Subcutaneous abdominal adipose tissue (tissue), 5 donors: ENCODE measurements around the gene HARS2.
A peak's percentile ranks its signal among the peaks of the same experiment; 100 is the strongest.
"Not testable (repeated sequence)": the region's sequence is repeated elsewhere in the genome, so short reads cannot be mapped to it uniquely, and the experiment has no call there.

ENCODE experiments used
- H3K27ac ChIP-seq: one replicate; pipeline ENCODE4 v1.7.0; 2013; ENCODE audit warnings: low read depth, mild to moderate bottlenecking, inconsistent platforms, low read length, moderate library complexity
- H3K27me3 ChIP-seq, 5 donors: one replicate each; pipeline ENCODE4 v1.7.0; 2013; ENCODE audit warnings: low read length in 5 of 5, inconsistent platforms in 1 of 5; ENCODE audit not compliant: control insufficient read depth in 5 of 5, insufficient read depth in 4 of 5
- H3K36me3 ChIP-seq, 5 donors: one replicate each; pipeline ENCODE4 v1.7.0; 2013; ENCODE audit warnings: low read length in 5 of 5; ENCODE audit not compliant: control insufficient read depth in 5 of 5, insufficient read depth in 5 of 5
- H3K4me1 ChIP-seq, 5 donors: one replicate each; pipeline ENCODE4 v1.7.0; 2013; ENCODE audit warnings: low read length in 5 of 5, mild to moderate bottlenecking in 3 of 5, moderate library complexity in 1 of 5; ENCODE audit not compliant: control insufficient read depth in 5 of 5, insufficient read depth in 5 of 5
- H3K4me3 ChIP-seq, 5 donors: one replicate each; pipeline ENCODE4 v1.7.0; 2013; ENCODE audit warnings: low read length in 5 of 5, low read depth in 1 of 5
- H3K9ac ChIP-seq, 5 donors: one replicate each; pipeline ENCODE4 v1.7.0; 2013; ENCODE audit warnings: low read length in 5 of 5, mild to moderate bottlenecking in 4 of 5, moderate library complexity in 3 of 5
- H3K9me3 ChIP-seq, 5 donors: one replicate each; pipeline ENCODE4 v1.7.0; 2013; ENCODE audit warnings: low read length in 5 of 5; ENCODE audit not compliant: control insufficient read depth in 5 of 5
- donor health status: healthy.
- donor health status: healthy.
- donor health status: healthy.
- donor health status: healthy.
- donor health status: healthy.

HARS2 gene, protein sequence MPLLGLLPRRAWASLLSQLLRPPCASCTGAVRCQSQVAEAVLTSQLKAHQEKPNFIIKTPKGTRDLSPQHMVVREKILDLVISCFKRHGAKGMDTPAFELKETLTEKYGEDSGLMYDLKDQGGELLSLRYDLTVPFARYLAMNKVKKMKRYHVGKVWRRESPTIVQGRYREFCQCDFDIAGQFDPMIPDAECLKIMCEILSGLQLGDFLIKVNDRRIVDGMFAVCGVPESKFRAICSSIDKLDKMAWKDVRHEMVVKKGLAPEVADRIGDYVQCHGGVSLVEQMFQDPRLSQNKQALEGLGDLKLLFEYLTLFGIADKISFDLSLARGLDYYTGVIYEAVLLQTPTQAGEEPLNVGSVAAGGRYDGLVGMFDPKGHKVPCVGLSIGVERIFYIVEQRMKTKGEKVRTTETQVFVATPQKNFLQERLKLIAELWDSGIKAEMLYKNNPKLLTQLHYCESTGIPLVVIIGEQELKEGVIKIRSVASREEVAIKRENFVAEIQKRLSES

DNA sequence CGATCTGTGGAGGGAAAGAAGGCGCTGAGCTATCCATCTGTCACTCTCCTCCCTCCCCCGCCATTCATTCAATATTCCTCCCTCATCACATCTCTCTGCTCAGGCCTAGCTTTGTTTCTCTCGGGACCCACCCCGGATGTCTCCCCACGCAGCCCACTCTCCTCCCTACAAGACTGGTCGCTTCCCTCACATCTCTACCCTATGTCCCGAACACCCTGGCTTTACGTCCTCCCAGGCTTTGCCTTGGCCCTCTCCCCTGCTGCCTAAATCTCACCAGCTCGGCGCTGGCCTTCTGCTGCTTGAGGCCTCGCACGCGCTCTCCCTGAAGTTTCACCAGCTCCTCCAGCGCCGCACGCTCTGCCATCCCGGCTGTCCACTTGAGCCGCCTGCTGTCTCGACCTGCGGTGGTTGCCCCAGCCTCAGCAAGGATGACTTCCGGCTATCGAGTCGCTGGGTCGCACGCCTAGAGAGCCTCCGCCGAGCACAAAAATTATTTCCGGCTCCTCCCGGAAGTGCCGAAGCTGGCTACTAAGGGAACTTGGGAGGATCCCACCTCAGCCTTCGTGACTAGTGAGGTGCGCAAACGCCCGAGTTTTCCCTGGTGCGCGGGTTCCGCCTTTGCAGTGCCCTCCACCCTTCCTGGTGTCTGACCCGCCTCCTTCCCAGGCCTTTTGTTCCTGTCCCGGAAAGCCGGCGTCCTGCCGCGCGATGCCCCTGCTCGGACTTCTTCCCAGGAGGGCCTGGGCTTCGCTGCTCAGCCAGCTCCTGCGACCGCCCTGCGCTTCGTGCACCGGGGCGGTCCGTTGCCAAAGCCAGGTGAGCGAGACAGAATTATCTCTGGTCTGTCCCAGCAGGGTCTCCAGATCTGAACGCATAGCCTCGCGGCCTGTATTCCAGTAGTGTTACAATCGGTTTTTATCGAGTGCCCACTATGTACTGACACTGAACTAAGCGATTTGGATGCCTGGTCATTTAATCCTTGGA is at the start of gene HARS2, which contains the start of gene HARS1:
Gene HARS2, plus strand, starts transcription at position 515 of the 984 bp plus-strand sequence. Its CDS starts 194 bp downstream, at position 709.
Gene HARS1, minus strand, starts transcription at position 430 of the 984 bp plus-strand sequence. Its CDS starts 66 bp downstream, at position 364.
- H3K9me3 ChIP-seq, result no peaks in the 10 kb centered on the region
- H3K27me3 ChIP-seq, result no peaks in the 10 kb centered on the region
- peak within 1 kb of the TSS; percentile 89 for H3K27ac ChIP-seq
- peak within 1 kb of the TSS; percentile 84 to 99 (median 96) for H3K9ac ChIP-seq
- H3K4me1 ChIP-seq, result peaks cover 7 to 35% (median 25%) of the 10 kb centered on the region in 5 donors
- peaks cover 20 to 36% (median 33%) of the 10 kb centered on the region in 5 donors for H3K36me3 ChIP-seq
- H3K4me3 ChIP-seq, result peak within 1 kb of the TSS; percentile 80 to 98 (median 96)

DNA sequence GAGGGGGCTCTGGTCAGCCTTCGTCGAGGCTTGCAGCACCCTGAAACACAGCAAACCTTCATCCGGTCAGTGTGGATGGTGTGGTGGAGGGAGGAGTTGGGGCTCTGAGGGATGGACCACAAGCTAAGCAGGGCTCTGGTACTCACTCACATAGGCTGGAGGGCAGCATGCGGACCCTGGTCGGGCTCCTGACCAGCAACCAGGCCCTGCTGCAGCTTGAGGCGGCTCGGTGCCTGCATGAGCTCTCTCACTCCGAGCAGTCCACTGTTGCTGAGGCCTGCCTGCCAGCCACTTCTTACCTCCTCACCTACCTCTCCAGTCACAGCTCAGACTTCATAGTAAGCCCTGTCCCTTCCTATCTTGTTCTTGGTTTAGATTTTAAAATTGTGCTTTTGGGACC is 49.5 kb upstream of the HARS2 start:
- no peak overlapping the region for H3K4me3 ChIP-seq
- H3K27ac ChIP-seq, result no peak overlapping the region
- H3K27me3 ChIP-seq, result no peaks in the 10 kb centered on the region
- H3K4me1 ChIP-seq, result peaks cover 6 to 38% (median 29%) of the 10 kb centered on the region in 5 donors
- H3K9me3 ChIP-seq, result no peaks in the 10 kb centered on the region
- no peak overlapping the region for H3K9ac ChIP-seq
- peaks cover 0 to 40% (median 30%) of the 10 kb centered on the region in 5 donors for H3K36me3 ChIP-seq

DNA sequence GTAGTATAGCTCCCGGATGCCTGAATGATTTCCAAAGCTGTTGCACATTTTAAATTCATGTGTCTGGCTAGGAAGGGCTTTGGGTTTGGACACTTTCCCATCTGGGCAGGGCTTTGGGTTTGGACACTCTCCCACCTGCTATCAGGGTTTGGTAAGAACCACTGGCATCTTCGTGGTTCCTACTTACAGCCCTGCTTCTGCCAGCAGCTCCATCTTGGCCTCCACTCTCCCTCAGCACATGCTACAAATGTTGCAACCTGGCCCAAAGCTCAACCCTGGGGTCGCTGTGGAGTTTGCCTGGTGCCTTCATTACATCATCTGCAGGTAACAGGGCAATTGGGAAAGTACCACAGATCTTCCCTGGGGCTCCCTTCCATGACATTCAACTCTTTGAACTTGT is 48.5 kb upstream of the HARS2 start:
- Histone ChIP-seq H3K4me3 (no peak overlapping the region), H3K27me3 (no peaks in the 10 kb centered on the region), H3K9me3 (no peaks in the 10 kb centered on the region), H3K27ac (no peak overlapping the region), H3K9ac (no peak overlapping the region), H3K4me1 (peaks cover 6 to 43% (median 33%) of the 10 kb centered on the region in 5 donors), H3K36me3 (peaks cover 0 to 40% (median 30%) of the 10 kb centered on the region in 5 donors)

DNA sequence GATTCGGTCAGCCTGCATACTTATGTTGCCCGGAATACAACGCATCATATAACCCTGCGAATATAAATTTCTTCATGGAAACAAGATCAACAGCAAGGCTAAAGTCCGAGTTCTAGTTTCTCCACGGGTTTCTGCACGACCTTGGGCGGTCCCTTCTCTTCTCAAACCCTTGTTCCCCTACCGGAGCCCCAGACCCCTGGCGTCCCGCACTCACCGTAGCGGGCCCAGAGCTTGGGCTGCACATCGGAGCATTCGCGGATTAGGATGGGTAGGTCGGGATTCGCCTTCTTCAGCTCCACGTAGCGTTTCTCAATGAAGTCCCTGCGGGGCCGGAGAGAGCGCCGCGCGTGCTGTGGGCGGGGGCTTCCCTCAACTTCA is 44.2 kb upstream of the HARS2 start:
- H3K27me3 ChIP-seq, result no peaks in the 10 kb centered on the region
- H3K36me3 ChIP-seq, result peaks cover 10 to 66% (median 46%) of the 10 kb centered on the region in 5 donors
- H3K4me3 ChIP-seq, result peak overlapping the region; percentile 69 to 94 (median 90)
- H3K4me1 ChIP-seq, result peaks cover 0 to 31% (median 23%) of the 10 kb centered on the region in 5 donors
- H3K9ac ChIP-seq, result peak overlapping the region; percentile 35 to 96 (median 85)
- peak overlapping the region; percentile 71 for H3K27ac ChIP-seq
- H3K9me3 ChIP-seq, result no peaks in the 10 kb centered on the region

DNA sequence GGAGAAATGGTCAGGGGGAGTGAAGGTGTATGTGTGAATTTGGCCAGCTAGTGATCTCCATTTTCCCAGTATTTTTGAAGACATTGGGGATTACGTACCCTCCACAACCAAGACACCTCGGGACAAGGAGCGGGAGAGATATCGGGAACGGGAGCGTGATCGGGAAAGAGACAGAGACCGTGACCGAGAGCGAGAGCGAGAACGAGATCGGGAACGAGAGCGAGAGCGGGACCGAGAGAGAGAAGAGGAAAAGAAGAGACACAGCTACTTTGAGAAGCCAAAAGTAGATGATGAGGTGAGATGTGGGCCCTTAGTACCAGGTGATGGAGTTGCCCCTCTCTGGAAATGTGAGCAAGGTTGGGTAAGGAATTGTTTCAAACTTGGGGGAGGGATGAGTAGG is 32.4 kb upstream of the HARS2 start:
- peaks cover 0 to 2% (median 2%) of the 10 kb centered on the region in 5 donors for H3K4me1 ChIP-seq
- H3K4me3 ChIP-seq, result no peak overlapping the region
- H3K27ac ChIP-seq, result no peak overlapping the region
- H3K9ac ChIP-seq, result no peak overlapping the region
- H3K36me3 ChIP-seq, result peaks cover 42 to 95% (median 87%) of the 10 kb centered on the region in 5 donors
- no peaks in the 10 kb centered on the region for H3K9me3 ChIP-seq
- no peaks in the 10 kb centered on the region for H3K27me3 ChIP-seq

DNA sequence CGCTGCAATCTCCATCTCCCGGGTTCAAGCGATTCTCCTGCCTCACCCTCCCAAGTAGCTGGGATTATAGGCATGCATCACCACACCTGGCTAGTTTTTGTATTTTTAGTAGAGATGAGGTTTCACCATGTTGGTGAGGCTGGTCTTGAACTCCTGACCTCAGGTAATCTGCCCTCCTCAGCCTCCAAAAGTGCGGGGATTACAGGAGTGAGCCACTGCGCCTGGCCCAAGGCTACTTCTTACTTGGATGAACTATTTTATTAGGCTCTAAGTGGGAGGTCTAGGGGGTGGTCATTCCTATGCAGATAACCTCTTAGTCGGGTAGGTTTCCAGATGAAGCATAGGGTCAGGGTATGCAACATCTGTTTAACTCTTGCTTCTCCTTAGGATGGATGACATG is 30.9 kb upstream of the HARS2 start:
- peaks cover 4 to 13% (median 10%) of the 10 kb centered on the region in 5 donors for H3K4me1 ChIP-seq
- not testable (repeated sequence) for H3K9ac ChIP-seq, H3K4me3 ChIP-seq, H3K27ac ChIP-seq, H3K9me3 ChIP-seq, H3K27me3 ChIP-seq
- peaks cover 31 to 80% (median 72%) of the 10 kb centered on the region in 5 donors for H3K36me3 ChIP-seq

DNA sequence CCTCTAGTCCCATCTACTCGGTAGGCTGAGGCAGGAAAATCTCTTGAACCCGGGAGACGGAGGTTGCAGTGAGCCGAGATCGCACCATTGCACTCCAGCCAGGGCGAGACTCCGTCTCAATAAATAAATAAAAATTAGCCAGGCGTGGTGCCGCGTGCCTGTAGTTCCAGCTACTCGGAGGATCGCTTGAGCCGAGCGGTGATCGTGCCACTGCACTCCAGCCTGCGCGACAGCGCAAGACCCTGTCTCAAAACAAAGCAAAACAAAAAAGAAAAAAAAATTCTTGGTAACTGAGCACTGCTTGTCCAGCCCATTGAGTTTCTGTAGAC is 27.3 kb upstream of the HARS2 start:
- Histone ChIP-seq H3K9me3 (no peaks in the 10 kb centered on the region), H3K4me1 (peaks cover 4 to 29% (median 21%) of the 10 kb centered on the region in 5 donors), H3K27ac (peak overlapping the region; percentile 92), H3K27me3 (no peaks in the 10 kb centered on the region), H3K36me3 (peaks cover 21 to 65% (median 56%) of the 10 kb centered on the region in 5 donors), H3K4me3 (peak overlapping the region; percentile 85 to 96 (median 92)), H3K9ac (peak overlapping the region; percentile 70 to 99 (median 87))

DNA sequence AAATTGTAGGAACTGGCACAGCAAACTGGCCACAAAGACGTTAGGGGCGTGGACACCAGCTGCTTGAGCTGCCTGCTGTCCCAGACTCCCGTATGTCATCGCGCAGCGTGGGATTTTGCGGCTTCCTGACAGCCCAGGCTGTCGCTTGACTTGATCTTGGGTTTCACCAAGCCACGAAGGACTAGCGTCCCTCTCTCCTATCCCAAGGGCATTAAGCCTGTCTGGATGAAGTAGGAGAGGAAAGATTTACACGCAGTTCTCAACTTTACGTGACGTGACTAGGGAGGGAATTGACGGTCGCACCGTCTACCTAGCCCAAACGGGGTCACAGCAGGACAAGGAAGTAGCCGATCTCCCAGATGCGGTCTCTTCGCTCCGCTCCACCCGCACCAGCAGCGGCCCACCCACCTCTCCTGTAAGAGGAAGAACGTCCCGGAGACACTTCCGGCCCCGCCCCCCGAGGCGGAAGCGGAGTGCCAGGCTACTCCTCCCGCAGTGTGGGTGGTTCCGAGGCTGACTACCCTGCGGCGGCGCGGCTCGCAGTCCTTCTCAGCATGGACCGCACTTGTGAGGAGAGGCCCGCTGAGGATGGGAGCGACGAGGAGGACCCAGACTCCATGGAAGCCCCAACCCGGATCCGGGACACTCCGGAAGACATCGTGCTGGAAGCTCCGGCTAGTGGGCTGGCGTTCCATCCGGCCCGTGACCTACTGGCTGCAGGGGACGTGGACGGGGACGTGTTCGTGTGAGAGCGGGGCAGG is 26.7 kb upstream of the HARS2 start, which contains the start of gene WDR55:
Gene WDR55, plus strand, starts transcription at position 546 of the 761 bp plus-strand sequence. Its CDS starts 9 bp downstream, at position 555.
- Histone ChIP-seq H3K4me3 (peak within 1 kb of the TSS; percentile 85 to 96 (median 92)), H3K27ac (peak within 1 kb of the TSS; percentile 92)

DNA sequence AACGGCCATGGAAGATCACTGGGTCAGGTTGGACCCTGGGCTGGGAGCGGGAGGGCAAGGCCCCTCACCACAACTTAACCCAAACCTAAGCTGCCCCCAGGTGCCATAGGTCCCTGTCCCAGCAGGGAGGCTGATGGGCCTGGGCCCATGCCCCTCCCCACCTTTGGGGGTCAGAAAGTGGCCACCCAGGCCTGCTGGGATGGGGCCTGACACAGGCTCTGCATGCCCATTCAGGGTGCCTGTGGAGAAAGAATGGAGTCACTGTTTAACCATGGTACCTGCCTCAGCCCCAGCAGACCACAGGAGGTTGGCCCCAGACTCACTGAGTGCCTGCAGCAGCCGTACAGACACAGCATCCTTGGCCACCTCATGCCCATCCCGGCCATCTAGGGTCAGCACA is 20.2 kb upstream of the HARS2 start:
- not testable (repeated sequence) for H3K27ac ChIP-seq, H3K27me3 ChIP-seq, H3K9me3 ChIP-seq, H3K9ac ChIP-seq, H3K4me3 ChIP-seq
- peaks cover 0 to 89% (median 63%) of the 10 kb centered on the region in 5 donors for H3K36me3 ChIP-seq
- peaks cover 0 to 13% (median 9%) of the 10 kb centered on the region in 5 donors for H3K4me1 ChIP-seq

More for the DNA sequence above, 26.7 kb upstream of the HARS2 start, which contains the start of gene WDR55:
- H3K36me3 ChIP-seq, result peaks cover 20 to 65% (median 56%) of the 10 kb centered on the region in 5 donors
- H3K9me3 ChIP-seq, result no peaks in the 10 kb centered on the region
- H3K27me3 ChIP-seq, result no peaks in the 10 kb centered on the region
- peak within 1 kb of the TSS; percentile 70 to 99 (median 87) for H3K9ac ChIP-seq
- peaks cover 4 to 29% (median 21%) of the 10 kb centered on the region in 5 donors for H3K4me1 ChIP-seq
